ENCODE measurements around the gene RNF213.
"Not testable (repeated sequence)": the region's sequence is repeated elsewhere in the genome, so short reads cannot be mapped to it uniquely, and the experiment has no call there.

The RNF213 gene

DNA sequence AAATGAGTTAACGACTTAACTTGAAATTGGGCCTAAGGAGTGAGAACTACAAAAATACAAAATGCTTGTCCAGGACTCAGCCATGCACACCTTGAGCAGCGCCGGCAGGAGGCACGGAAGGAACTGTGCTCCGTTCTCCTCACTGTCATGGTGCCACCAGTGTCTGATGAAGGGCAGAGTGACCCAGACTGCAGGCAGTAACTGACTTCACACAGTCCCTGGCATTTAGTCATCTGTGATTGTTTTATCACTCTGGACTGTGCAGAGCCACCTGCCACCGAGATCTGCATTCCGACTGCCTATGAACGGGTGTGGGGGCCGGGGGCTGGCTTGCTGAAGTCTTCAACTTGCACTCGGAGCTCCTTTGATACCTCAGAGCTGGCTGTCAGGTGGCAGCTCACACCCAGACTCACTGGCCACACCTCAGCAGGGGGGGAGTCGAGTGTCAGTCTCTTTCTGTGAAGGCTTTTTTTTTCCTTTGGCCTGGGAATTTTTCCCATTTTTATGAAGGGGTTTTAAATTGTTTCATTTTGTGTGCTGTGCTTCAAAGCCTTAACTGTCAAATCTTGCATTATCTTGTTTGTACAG lies 134.1 kb downstream of the RNF213 start:
- no peak for DNase-seq (ENCODE audit: low read depth)

DNA sequence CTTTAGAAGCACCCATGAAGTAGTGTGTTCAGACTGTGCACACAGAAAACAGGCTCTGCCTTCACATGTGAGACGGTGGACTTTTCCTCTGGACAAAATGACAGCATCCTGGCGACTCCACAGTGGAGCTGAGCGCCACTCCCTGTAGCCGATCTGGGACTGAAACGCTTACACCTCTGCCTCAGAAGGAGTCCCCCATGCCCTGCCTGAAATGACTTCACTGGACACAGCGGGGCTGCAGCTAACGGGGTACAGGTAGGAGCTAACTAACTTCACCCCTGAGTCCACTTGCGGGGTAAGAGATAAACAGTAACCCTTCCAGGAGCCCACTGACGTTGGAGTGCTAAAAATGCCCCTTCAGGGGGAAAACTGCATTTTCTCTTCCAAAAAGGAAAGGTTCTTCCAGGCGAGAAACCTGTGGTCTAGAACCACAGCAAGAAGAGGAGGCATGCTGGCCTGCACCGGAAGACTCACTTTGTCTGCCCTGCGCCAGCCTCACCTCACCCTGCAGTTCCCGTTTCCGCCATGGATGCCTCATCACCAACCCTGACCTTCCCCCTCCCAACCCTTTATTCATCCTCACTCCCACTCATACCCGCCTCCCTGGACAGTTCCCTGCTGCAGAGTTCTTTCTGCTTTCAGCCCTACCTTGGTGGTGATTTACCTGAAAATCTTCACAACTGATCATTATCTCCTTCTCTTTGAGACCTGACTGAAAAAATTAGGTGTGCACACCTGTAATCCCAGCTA lies 134.9 kb downstream of the RNF213 start:
- DNase-seq (ENCODE audit: low read depth), result no peak

DNA sequence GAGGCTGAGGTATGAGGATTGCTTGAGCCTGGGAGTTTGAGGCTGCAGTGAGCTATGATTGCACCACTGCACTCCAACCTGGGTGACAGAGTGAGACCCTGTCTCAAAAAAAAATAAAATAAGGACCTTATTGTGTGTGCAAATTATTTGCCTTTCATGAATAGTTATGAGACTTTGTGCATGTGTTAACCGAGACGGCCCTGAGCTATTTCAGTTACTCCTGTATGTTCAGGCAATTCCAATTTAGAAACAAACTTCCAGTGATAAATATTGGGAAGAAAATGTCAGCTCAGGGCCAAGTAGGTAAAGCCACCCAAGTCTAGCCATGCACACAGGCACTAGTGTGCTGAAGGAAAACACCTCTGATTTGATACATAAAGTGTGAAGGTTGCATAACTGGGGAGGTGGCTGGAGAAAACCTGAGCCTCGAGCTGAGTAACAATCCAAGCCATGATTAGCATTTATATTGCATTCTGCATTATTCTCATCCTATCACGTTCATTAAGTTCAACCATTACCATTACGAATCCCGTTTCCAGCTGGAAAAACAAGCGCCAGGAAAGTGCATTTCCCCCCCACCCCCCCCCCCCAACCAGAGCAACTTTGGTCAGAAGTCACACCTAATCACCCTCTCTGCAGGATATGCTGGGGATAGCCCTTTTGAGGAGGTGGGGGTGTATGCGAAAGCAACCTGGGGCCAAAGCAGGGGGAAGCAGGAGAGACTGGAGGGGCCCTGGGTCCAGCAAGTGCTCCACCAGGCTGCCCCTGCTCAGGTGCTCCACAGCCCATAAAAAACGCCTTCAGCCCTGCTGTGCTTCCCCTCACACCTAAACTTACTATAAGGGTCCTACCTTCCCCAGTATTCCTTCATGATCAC lies 135.7 kb downstream of the RNF213 start:
- no peak for DNase-seq (ENCODE audit: low read depth)

DNA sequence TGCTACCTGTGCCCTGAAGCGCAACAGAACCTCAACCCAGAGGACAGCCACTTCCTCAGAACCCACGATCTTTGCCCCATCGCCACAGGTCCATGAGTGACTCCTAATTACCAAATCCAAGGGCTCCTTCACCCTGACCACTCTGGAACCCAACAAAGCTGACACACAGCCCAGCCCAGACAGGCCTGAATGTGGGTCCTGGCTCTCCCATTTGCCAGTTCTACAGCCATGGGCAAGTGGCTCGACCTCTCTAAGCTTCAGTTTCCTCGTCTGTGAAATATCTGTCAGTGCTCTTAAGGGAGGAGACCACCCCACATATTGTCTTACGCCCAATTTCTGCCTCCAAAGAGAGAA lies 136.4 kb downstream of the RNF213 start:
- DNase-seq (ENCODE audit: low read depth), result no peak

DNA sequence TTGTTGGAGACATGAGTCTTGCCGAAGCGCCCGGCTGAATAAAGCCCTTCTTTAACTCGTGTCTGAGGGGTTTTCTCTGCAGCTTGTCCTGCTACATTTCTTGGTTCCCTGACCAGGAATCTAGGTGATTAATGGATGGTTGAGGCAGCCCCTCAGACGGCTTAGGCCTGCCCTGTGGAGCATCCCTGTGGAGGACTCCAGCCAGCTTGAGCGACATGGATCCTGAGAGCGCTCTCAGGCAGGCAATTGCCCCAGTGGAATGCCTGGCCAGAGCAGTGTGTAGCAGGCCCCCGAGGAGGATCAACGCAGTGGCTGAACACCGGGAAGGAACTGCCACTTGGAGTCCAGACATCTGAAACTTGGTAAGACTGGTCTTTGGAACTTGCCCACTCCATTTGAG lies 137.0 kb downstream of the RNF213 start:
- no peak for DNase-seq (ENCODE audit: low read depth)

DNA sequence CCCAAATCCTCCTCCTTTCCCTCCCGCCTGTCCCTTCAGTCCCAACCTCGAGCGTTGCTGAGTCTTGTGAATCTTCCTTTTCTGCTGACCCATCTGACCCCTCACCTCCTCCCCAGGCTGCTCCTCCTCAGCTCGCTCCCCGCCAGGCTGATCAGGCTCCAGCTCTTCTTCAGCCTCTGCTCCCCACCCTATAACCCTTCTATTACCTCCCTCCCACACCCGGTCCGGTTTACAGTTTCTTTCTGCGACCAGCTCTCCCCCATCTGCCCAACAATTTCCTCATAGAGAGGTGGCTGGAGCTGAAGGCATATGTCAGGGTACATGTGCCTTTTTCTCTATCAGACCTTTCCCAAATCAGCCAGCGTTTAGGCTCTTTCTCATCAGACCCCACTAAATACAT lies 140.4 kb downstream of the RNF213 start:
- DNase-seq (ENCODE audit: low read depth), result not testable (repeated sequence)

DNA sequence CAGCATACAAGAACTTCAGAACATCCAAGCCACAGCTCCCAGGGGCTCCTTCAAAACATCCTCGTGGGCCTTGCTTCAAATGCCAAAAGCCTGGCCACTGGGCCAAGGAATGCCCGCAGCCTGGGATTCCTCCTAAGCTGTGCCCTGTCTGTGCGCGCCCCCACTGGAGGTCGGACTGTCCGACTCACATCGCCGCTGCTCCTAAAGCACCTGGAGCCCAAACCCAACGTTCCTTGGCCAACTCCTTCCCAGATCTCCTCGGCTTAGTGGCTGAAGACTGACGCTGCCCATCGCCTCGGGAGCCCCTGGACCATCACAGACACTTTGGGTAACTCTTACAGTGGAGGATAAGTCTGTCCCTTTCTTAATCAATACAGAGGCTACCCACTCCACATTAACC lies 141.4 kb downstream of the RNF213 start:
- not testable (repeated sequence) for DNase-seq (ENCODE audit: low read depth)

DNA sequence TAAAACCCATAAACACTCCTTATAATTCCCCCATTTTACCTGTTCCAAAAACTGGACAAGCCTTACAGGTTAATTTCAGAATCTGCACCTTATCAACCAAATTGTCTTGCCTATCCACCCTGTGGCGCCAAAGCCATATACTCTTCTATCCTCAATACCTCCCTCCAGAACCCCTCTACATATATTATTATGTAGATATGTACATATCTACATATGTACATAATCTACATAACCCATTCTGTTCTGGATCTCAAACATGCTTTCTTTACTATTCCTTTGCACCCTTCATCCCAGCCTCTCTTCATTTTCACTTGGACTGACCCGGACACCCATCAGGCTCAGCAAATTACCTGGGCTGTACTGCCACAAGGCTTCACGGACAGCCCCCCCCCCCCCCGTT lies 142.3 kb downstream of the RNF213 start:
- DNase-seq (ENCODE audit: low read depth), result no peak

DNA sequence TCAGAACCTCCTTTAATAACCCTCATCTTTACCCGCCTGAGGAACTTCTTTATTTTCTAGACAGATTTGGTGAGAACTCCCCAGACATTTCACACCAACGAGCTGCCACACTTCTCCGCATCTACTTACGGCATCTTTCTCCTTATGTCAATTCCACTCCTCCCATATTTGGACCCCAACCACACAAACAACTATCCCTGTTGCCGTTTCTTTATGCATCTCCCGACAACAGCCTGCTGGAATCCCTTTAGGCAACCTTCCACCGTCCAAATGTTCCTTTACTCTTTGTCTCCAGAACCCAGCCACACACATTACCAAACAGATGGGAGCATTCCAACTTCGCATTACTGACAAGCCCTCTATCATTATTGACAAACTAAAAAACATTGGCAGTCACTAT lies 145.5 kb downstream of the RNF213 start:
- DNase-seq (ENCODE audit: low read depth), result no peak

DNA sequence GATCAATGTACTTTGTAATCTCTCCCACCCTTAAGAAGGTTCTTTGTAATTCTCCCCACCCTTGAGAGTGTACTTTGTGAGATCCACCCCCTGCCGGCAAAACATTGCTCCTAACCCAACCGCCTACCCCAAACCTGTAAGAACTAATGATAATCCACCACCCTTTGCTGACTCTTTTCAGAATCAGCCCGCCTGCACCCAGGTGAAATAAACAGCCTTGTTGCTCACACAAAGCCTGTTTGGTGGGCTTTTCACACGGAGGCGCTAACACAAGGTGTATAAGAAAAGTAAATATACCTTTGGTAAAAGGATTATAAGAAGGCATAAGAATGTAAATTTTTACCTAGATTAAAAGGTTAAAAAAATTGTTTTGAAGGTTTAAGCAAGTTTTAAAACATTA lies 147.3 kb downstream of the RNF213 start:
- not testable (repeated sequence) for DNase-seq (ENCODE audit: low read depth)

DNA sequence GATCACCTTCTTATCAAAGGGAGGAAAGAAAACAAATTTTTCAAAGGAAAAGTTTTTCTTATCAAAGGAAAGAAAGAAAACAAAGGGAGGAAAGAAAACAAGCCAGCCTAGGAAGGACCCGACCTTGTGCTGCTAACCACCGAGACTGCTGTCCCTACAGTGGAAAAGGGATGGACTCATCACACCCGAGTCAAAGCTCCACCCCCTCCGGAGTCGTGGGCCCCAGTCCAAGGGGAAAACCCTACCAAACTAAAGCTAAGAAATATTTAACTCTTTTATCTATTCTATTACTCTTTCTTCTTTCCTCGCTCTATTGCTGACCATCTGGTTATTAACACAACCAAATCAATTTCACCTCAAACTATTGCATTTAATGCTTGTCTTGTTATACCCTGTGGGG lies 148.2 kb downstream of the RNF213 start:
- peak; percentile 27 for DNase-seq (ENCODE audit: low read depth)

DNA sequence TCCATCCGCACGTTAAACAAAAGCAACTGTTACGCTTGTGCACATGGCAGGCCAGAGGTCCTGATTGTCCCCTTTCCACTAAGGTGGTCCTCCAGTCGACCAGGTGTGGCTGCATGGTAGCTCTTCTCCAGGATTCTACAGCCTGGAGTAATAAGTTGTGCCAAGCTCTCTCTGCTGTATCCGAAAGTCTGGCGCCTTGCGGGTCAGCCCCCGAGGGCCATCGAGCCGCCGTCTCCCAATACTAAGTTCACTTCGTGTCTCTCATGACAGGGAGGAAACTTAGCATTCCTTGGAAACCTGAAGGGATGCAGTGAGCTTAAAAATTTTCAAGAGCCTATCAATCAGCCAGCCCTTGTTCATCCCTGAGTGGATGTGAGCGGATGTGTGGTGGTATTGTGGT lies 149.0 kb downstream of the RNF213 start:
- DNase-seq (ENCODE audit: low read depth), result no peak

DNA sequence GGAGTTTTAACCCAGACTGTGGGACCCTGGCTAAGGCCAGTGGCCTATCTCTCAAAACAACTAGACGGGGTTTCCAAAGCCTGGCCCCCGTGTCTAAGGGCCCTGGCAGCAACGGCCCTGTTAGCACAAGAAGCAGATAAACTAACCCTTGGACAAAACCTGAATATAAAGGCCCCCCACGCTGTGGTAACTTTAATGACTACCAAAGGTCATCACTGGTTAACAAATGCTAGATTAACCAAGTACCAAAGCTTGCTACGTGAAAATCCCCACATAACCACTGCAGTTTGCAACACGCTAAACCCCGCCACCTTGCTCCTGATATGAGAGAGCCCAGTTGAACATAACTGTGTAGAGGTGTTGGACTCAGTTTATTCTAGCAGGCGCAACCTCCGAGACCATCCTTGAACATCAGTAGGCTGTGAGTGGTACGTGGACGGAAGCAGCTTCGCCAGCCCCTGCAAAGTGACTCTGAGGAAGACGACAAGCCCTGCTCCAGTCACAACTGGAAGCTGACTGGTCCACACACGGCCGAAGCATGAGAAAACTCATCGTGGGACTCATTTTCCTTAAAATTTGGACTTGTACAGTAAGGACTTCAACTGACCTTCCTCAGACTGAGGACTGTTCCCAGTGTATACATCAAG lies 149.9 kb downstream of the RNF213 start:
- DNase-seq (ENCODE audit: low read depth), result not testable (repeated sequence)

DNA sequence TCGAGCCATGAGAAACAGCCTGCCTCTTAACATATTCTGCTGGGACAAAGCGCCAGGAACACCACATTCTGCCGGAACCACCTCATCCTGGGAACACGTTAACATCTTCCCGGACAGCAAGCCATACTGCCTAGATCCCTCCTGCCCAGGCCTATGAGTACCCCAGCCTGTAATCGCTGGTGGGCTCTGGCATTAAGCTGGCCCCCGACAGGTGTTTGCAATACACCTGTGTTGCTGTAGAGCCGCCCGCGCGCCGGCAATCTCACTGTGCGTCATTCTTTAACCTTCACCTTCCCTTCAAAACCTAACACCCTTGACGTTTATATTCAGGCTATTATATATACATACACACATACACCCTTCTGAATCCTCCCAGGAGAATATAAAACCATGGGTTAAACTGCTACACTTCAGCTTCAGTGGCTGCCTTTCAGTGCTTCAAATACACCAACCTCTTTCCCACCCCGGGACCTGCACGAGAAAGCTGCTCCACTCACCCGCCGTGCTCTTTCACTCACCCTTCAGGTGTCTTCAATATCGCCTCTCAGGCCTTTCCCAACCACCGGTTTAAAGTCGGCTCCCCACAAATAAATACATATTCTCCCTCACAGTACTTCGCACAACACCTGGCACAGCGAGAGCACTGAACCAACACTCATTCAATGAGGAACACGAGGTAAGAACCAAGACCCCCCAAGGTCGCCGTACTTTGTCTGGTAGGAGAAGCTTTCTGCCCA lies 153.3 kb downstream of the RNF213 start:
- no peak for DNase-seq (ENCODE audit: low read depth)

DNA sequence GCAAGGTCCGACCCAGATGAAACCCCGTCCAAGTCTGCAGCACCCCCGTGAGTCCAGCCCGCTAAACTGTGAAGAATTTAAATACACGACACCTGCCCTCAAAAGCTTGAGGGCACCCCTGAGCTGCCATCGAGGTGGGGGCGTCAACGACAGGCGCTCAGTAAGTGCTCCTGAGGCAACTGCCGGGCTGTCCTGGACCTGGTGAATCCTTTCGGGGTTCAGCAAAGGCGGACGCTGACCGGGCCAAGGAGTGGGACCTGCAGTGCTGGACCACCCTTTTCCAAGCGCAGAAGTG lies 153.8 kb downstream of the RNF213 start:
- DNase-seq (ENCODE audit: low read depth), result peak; percentile 21

DNA sequence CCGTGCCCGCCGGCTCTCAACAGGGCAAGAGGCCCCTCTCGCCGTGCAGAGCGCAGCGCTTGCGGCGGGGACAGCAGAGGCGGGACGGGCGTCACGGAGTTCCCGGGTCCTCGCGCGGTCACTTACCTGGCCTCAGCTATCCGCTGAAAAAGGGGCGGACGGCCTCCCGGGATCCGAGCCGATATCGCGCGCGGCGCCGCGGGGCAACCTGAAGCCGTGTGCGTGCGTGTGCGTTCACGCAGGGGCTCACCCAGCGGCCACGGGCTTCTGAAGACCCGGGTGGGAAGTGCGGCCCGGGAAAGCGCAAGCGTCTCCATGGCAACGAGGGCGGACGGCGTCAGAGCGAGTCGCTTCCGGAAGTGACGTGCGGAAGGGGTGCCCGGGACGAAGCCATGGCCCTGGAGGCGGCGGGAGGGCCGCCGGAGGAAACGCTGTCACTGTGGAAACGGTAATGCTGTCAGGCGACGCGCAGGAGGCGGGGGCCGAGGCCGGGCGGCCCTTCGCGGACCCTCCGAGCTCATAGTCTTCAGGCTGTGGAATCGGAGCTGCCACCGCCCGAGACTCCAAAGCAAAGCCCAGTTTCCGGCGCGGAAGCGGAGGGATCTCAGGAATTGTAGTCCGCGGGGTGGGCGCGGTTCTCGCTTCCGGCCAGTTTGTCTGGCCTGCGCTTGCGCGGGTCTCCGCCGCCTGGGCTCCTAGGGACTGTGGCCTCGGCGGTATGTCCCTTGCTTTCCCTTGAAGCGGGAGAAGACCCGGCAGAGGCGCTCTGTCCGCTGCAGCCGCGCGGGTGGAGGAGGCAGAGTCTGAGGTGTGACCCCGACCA lies 154.4 kb downstream of the RNF213 start, which contains the start of gene ENDOV:
Gene ENDOV (plus strand): TSS at position 365 of the 823 bp plus-strand sequence. CDS start 28 bp downstream, at position 393.
- DNase-seq (ENCODE audit: low read depth), result peak; percentile 92

DNA sequence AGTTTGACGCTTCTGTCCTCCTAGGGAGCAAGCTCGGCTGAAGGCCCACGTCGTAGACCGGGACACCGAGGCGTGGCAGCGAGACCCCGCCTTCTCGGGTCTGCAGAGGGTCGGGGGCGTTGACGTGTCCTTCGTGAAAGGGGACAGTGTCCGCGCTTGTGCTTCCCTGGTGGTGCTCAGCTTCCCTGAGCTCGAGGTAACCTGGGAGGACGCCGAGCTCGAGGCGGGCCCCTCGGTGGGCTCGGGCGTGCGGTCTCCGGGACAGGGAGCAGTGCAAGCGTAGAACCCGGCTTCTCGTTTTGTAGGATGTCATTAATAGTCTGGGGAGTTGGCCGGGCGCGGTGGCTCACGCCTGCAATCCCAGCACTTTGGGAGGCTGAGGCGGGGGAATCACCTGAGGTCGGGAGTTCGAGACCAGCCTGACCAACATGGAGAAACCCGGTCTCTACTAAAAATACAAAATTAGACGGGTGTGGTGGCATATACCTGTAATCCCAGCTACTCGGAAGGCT lies 155.0 kb downstream of the RNF213 start:
- no peak for DNase-seq (ENCODE audit: low read depth)

DNA sequence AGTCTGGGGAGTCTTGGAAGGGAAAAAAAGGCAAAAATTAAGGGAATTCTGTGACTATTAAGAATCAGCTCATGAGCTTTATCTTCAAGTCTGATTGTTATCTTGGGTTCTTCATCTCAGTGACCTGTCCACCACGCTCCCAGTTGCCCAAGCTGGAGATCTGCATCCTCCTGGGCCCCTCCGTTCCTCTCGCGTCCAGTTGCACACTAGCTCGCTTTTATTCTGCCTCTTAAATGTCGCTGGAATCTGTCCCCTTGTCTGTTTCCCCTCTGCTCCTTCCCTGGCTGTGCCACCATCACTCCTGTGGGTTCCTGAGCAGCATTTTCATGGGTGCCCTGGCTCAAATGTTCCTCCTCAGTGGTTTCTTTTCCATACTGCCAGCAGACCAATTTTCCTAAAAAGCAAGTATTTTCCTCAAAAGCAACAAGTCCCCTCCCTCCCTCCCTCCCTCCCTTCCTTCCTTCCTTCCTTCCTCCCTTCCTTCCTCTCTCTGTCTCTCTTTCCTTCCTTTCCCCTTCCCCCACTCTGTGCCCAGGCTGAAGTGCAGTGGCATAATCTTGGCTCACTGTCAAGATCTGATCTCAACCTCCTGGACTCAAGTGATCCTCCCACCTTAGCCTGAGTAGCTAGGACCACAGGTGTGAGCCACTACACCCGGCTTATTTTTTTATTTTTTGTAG lies 155.7 kb downstream of the RNF213 start:
- no peak for DNase-seq (ENCODE audit: low read depth)

DNA sequence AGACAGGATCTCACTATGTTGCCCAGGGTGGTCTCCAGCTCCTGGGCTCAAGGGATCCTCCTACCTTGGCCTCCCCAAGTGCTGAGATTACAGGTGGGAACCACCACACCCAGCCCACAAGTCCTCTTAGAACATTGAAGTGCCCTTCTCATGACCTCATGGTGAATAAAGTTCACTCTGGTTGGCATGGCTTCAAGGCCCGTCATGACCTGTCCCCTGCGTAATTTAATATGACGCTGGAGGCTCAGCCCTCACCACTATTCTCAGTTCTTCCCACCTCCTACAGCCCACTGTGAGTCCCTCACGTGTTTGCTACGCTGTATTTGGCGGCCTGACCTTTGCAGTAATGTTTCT lies 156.3 kb downstream of the RNF213 start:
- no peak for DNase-seq (ENCODE audit: low read depth)

DNA sequence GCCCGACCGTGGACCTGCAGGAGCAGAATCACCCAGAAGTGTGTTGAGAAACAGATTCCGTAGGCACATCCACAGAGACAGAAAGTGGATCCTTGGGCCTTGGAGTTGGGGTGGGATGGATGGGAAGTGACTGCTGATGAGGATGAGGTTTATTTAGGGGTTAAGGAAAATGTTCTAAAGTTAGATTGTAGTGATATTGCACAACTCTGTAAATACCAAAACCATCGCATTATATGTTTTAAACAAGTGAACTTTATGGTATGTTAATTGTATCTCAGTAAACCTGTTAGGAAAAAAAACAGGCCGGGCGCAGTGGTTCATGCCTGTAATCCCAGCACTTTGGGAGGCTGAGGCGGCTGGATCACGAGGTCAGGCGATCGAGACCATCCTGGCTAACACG lies 157.9 kb downstream of the RNF213 start:
- DNase-seq (ENCODE audit: low read depth), result no peak
